T-cell (primary cell): Measurements from ENCODE around the gene PLBD2. TPM values are rescaled to one million over a fixed set of nuclear protein-coding genes. Genes with fewer than 3 reads are reported as not detected.

Source experiments
- ATAC-seq, 4 experiments: fragments of 200-7000 bp in 3 of 4; fragments of 150-1000 bp in 1 of 4; cut with Tn5 transposase; replicated peaks in 1 of 4; 1 replicate in 3 of 4; 2 replicates in 1 of 4; pipeline ENCODE4 v1.10.0; 2021; ENCODE audit warnings: moderate library complexity in 3 of 4, mild to moderate bottlenecking in 2 of 4, moderate number of reproducible peaks in 1 of 4
- CTCF ChIA-PET, 2 donors: fragments of 300-600 bp; sonication (Branson Sonifier 250); formaldehyde crosslinking; loops; one replicate each; lab custom pipeline; 2022; ENCODE audit warnings: antibody characterized with exemption in 2 of 2; lab: Charles Lee
- POLR2A ChIA-PET, 2 donors: fragments of 300-600 bp; sonication (Branson Sonifier 250); formaldehyde crosslinking; loops; one replicate each; lab custom pipeline; 2022; ENCODE audit warnings: antibody characterized with exemption in 2 of 2; lab: Charles Lee
- DNase-seq, 35 experiments: peaks; one replicate each; pipeline versions ENCODE4 v3.0.0 to v3.0.0-alpha.2; 2013 to 2023
- H3K27ac ChIP-seq: one replicate; pipeline ENCODE4 v1.5.1; 2013; ENCODE audit warnings: low read length
- H3K27me3 ChIP-seq, 2 experiments: replicated peaks in 1 of 2; 1 replicate in 1 of 2; 2 replicates in 1 of 2; pipeline versions ENCODE4 v1.6.1 to v1.7.0; 2013; ENCODE audit warnings: low read length in 1 of 2, mixed read lengths in 1 of 2; ENCODE audit not compliant: control insufficient read depth in 2 of 2, insufficient read depth in 2 of 2; ENCODE audit errors: extremely low read depth in 1 of 2
- H3K36me3 ChIP-seq, 2 donors: 1 replicate in 1 of 2; 2 replicates in 1 of 2; pipeline versions ENCODE4 v1.6.1 to v1.7.0; 2013; ENCODE audit warnings: low read length in 1 of 2; ENCODE audit not compliant: control insufficient read depth in 2 of 2, insufficient read depth in 1 of 2; ENCODE audit errors: extremely low read depth in 1 of 2
- H3K4me1 ChIP-seq, 2 experiments: 1 replicate in 1 of 2; 2 replicates in 1 of 2; pipeline versions ENCODE4 v1.6.1 to v1.7.0; 2013; ENCODE audit warnings: low read length in 2 of 2, mixed read lengths in 1 of 2; ENCODE audit not compliant: insufficient read depth in 2 of 2, control insufficient read depth in 1 of 2; ENCODE audit errors: extremely low read depth in 1 of 2
- H3K4me3 ChIP-seq, 2 donors: 1 replicate in 1 of 2; 2 replicates in 1 of 2; pipeline versions ENCODE4 v1.5.1 to v1.7.0; 2013; ENCODE audit warnings: mild to moderate bottlenecking in 2 of 2, low read length in 1 of 2, moderate library complexity in 1 of 2; ENCODE audit not compliant: control insufficient read depth in 1 of 2; ENCODE audit errors: extremely low read depth in 1 of 2
- H3K9me3 ChIP-seq: 2 replicates; pipeline ENCODE4 v1.7.0; 2013
- H3K27ac Mint-ChIP-seq, 2 donors: one replicate each; pipeline ENCODE4 v1.8.0; 2020 to 2021; ENCODE audit warnings: mild to moderate bottlenecking in 2 of 2, mixed read lengths in 2 of 2
- H3K27me3 Mint-ChIP-seq, 2 donors: one replicate each; pipeline ENCODE4 v1.8.0; 2021 to 2022; ENCODE audit warnings: mixed read lengths in 2 of 2
- H3K36me3 Mint-ChIP-seq: one replicate; pipeline ENCODE4 v1.8.0; 2021; ENCODE audit warnings: mixed read lengths
- H3K4me1 Mint-ChIP-seq, 3 donors: one replicate each; pipeline ENCODE4 v1.8.0; 2020 to 2022; ENCODE audit warnings: mixed read lengths in 3 of 3, mild to moderate bottlenecking in 1 of 3
- H3K4me3 Mint-ChIP-seq, 3 donors: one replicate each; pipeline ENCODE4 v1.8.0; 2020 to 2022; ENCODE audit warnings: mild to moderate bottlenecking in 3 of 3, mixed read lengths in 3 of 3, moderate library complexity in 3 of 3
- H3K9me3 Mint-ChIP-seq, 3 donors: one replicate each; pipeline ENCODE4 v1.8.0; 2020 to 2022; ENCODE audit warnings: mixed read lengths in 3 of 3
- WGBS: methylation state at CpG from one replicate; pipeline ENCODE4 v1.1.5; 2013; ENCODE audit warnings: missing lambda C conversion rate; ENCODE audit not compliant: insufficient coverage; 5-methylcytosine and 5-hydroxymethylcytosine counted together
- total RNA-seq, 35 experiments: library from RNA in 6 of 35; stranded (reverse) in 6 of 35; fragments of 120-200 nt in 1 of 35; gene quantifications; one replicate each; pipeline versions ENCODE4 v1.2.1 to v1.2.4 and lab custom pipeline; 2013 to 2026

PLBD2 gene
- total RNA-seq, 5 donors from 2014 or later (not counting 1 experiment from before 2014, with no cell fraction given) = 14.1 to 19.0 (median 15.1) TPM

DNA sequence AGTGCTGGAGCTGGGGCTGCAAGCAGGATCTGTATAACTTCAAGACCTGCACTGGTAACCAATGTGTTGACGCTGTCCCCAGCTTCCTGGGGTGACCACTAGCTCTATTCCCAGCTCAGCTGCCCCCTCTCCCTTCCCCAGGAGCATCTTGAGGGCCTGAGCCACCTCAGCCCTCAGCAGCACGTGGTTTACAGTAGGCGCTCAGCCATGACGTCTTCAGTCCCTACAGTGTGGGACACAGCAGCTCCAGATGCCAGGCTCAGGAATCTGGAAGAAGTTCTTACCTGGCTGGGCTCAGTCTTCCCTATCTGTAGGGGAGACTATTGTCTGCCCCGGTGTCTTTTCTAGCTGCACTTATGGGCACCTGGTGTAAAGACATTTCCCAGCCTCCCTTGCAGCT lies 36.7 kb downstream of the PLBD2 start:
- no peaks in the 10 kb centered on the region for H3K4me1 ChIP-seq
- DNase-seq (no peak), ATAC-seq (no peak)
- H3K27ac ChIP-seq = no peak overlapping the region
- 87% methylated on average over 3 of the region's 5 CpGs for WGBS
- no peaks in the 10 kb centered on the region for H3K4me1 Mint-ChIP-seq
- H3K4me3 Mint-ChIP-seq = no peak overlapping the region
- no peak overlapping the region for H3K4me3 ChIP-seq
- H3K27me3 Mint-ChIP-seq = peaks cover 0 to 7% of the 10 kb centered on the region in 2 donors
- CTCF ChIA-PET = no interaction called here
- no peaks in the 10 kb centered on the region for H3K36me3 Mint-ChIP-seq
- POLR2A ChIA-PET = no interaction called here
- H3K27ac Mint-ChIP-seq = no peak overlapping the region
- no peaks in the 10 kb centered on the region for H3K36me3 ChIP-seq
- no peaks in the 10 kb centered on the region for H3K9me3 Mint-ChIP-seq
- H3K27me3 ChIP-seq = peaks cover 0 to 29% of the 10 kb centered on the region in 2 experiments
- no peaks in the 10 kb centered on the region for H3K9me3 ChIP-seq

GRCh38 chr12:113396200-113396599 lies 37.8 kb downstream of the PLBD2 start:
- H3K36me3 ChIP-seq = no peaks in the 10 kb centered on the region

DNA sequence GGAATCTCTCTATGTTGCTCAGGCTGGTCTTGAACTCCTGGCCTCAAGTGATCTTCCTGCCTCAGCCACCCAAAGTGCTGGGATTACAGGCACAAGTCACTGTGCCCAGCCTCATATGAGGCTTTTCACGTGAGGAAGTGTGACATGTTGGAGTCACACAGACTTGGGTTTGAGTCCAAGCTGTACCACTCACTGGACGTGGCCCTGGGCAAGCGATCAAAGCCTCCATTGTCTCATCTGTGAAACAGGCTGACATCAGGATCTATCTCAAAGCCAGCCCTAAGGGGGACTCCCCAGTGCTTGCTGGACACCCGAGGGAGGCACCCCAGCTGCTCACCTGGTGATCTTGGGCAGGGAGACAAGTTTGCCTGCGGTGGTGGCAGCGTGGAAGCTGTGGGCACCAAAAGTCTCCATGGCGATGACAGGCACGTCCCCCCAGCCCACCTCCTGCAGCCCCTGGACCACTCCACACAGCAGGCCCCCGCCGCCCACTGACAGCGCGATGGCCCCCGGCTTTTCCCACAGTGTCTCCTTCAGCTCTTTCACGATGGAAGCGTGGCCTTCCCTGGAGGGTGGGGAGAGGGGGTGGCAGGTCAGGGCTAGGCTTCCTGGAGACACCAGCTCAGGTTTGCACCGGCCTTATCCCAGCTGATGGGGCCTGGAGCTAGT lies 38.6 kb downstream of the PLBD2 start:
- peaks cover 5 to 10% of the 10 kb centered on the region in 2 donors for H3K27me3 Mint-ChIP-seq
- ATAC-seq = no peak
- DNase-seq = no peak
- no peaks in the 10 kb centered on the region for H3K4me1 Mint-ChIP-seq
- H3K4me1 ChIP-seq = no peaks in the 10 kb centered on the region
- WGBS = 77% methylated on average over 9 of the region's 16 CpGs
- H3K27me3 ChIP-seq = peaks cover 0 to 39% of the 10 kb centered on the region in 2 experiments
- H3K36me3 Mint-ChIP-seq = no peaks in the 10 kb centered on the region
- no peaks in the 10 kb centered on the region for H3K36me3 ChIP-seq
- H3K9me3 Mint-ChIP-seq = no peaks in the 10 kb centered on the region
- no peak overlapping the region for H3K27ac ChIP-seq
- H3K27ac Mint-ChIP-seq = no peak overlapping the region
- no peaks in the 10 kb centered on the region for H3K9me3 ChIP-seq
- POLR2A ChIA-PET = no interaction called here
- CTCF ChIA-PET = no interaction called here
- no peak overlapping the region for H3K4me3 Mint-ChIP-seq
- H3K4me3 ChIP-seq = no peak overlapping the region

More at GRCh38 chr12:113396200-113396599, 37.8 kb downstream of the PLBD2 start:
- Histone ChIP-seq H3K9me3 (no peaks in the 10 kb centered on the region), H3K4me1 (no peaks in the 10 kb centered on the region), H3K27ac (no peak overlapping the region), H3K4me3 (no peak overlapping the region), H3K27me3 (peaks cover 0 to 31% of the 10 kb centered on the region in 2 experiments)
- DNase-seq = no peak
- ChIA-PET POLR2A (no interaction called here), CTCF (no interaction called here)
- Mint-ChIP-seq H3K27me3 (peaks cover 5 to 8% of the 10 kb centered on the region in 2 donors), H3K36me3 (no peaks in the 10 kb centered on the region), H3K9me3 (no peaks in the 10 kb centered on the region), H3K4me3 (no peak overlapping the region), H3K4me1 (no peaks in the 10 kb centered on the region), H3K27ac (no peak overlapping the region)
- no peak for ATAC-seq

- no peaks in the 10 kb centered on the region for H3K9me3 Mint-ChIP-seq
- H3K4me3 ChIP-seq = no peak overlapping the region
- H3K36me3 ChIP-seq = no peaks in the 10 kb centered on the region
- POLR2A ChIA-PET = interaction anchor here in 1 of 2 donors (0.7 kb wide), 1 partner anchor 191 kb away, joined by 12 read pairs; no protein-coding TSS in a partner anchor
- H3K27me3 Mint-ChIP-seq = peaks cover 5 to 10% of the 10 kb centered on the region in 2 donors
- DNase-seq = no peak
- H3K36me3 Mint-ChIP-seq = no peaks in the 10 kb centered on the region
- no peak overlapping the region for H3K27ac ChIP-seq
- H3K27ac Mint-ChIP-seq = no peak overlapping the region
- CTCF ChIA-PET = no interaction called here
- ATAC-seq = no peak
- WGBS = no CpG with 5 or more reads among the region's 10 CpGs
- H3K4me1 Mint-ChIP-seq = no peaks in the 10 kb centered on the region
- H3K4me1 ChIP-seq = no peaks in the 10 kb centered on the region
- H3K27me3 ChIP-seq = peaks cover 0 to 42% of the 10 kb centered on the region in 2 experiments
- H3K9me3 ChIP-seq = no peaks in the 10 kb centered on the region
- H3K4me3 Mint-ChIP-seq = no peak overlapping the region
Observed at GRCh38 chr12:113397497-113398197, 39.3 kb downstream of the PLBD2 start.

DNA sequence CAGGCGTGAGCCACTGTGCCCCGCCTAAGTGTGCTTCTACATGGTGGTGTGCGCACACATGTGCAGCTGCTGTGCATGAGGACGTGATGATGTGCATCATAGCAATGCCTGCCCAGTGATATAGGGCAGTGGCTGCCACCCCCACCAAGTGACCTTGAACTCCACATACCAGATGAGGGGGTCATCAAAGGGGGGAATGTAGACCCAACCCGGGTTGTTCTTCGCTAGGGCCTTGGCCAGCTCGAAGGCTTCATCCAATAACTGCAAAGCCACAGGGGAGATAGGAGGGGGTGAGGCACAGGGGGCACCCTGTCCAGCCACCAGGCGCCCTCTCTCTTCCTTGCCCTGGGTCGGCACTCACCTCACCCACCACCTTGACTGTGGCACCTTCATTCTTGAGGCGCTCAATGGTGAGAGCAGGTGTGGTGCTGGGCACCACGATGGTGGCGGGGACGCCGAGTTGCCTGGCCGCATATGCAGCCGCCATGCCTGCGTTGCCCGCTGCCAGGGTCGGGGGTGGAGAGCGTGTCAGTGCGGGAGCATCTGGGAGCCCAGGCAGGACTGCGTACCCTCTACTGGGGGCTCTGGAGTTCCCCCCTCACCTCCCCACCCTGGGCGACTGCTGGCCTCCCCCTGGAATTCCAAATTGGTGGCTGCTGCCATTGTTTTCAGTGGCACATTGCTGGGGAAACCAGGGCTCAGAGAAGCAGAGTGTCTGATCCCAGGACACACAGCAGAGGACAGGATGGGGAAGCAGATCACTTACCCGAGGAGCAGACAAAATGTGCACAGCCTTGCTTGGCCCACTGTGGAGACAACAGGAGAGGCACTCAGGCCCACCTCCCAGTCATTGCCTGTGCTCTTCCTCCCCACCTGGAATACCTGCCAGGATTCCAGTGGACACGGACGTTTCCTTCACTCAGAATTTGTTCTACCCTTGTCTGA lies 40.2 kb downstream of the PLBD2 start:
- no peak overlapping the region for H3K27ac ChIP-seq
- no peaks in the 10 kb centered on the region for H3K9me3 ChIP-seq
- WGBS = 89% methylated on average over 15 of the region's 26 CpGs
- peaks cover 5 to 10% of the 10 kb centered on the region in 2 donors for H3K27me3 Mint-ChIP-seq
- H3K36me3 ChIP-seq = no peaks in the 10 kb centered on the region
- ChIA-PET CTCF (no interaction called here), POLR2A (interaction anchor here in 1 of 2 donors (0.7 kb wide), 1 partner anchor 192 kb away, joined by 12 read pairs; no protein-coding TSS in a partner anchor)
- no peak for ATAC-seq
- no peaks in the 10 kb centered on the region for H3K9me3 Mint-ChIP-seq
- no peaks in the 10 kb centered on the region for H3K36me3 Mint-ChIP-seq
- H3K4me1 Mint-ChIP-seq = no peaks in the 10 kb centered on the region
- no peak overlapping the region for H3K4me3 Mint-ChIP-seq
- H3K27ac Mint-ChIP-seq = no peak overlapping the region
- H3K4me3 ChIP-seq = no peak overlapping the region
- DNase-seq = no peak
- no peaks in the 10 kb centered on the region for H3K4me1 ChIP-seq
- H3K27me3 ChIP-seq = peaks cover 0 to 51% of the 10 kb centered on the region in 2 experiments

GRCh38 chr12:113399490-113399889 lies 41.1 kb downstream of the PLBD2 start:
- Histone ChIP-seq H3K36me3 (no peaks in the 10 kb centered on the region), H3K27me3 (peaks cover 0 to 55% of the 10 kb centered on the region in 2 experiments), H3K4me3 (no peak overlapping the region), H3K27ac (no peak overlapping the region), H3K4me1 (no peaks in the 10 kb centered on the region), H3K9me3 (no peaks in the 10 kb centered on the region)
- Mint-ChIP-seq H3K27me3 (peaks cover 5 to 14% of the 10 kb centered on the region in 2 donors), H3K9me3 (no peaks in the 10 kb centered on the region), H3K27ac (no peak overlapping the region), H3K4me3 (no peak overlapping the region), H3K4me1 (no peaks in the 10 kb centered on the region), H3K36me3 (no peaks in the 10 kb centered on the region)
- ATAC-seq (no peak), DNase-seq (no peak)
- WGBS = 84% methylated on average over 9 of the region's 12 CpGs
- POLR2A ChIA-PET = no interaction called here
- CTCF ChIA-PET = no interaction called here
